Activated CD4-positive, CD25-positive, alpha-beta regulatory T cell (primary cell): ENCODE data around the gene RPL26.
"Not testable (repeated sequence)": the region's sequence is repeated elsewhere in the genome, so short reads cannot be mapped to it uniquely, and the experiment has no call there.

Experiments used
- DNase-seq, 4 experiments: peaks; one replicate each; lab custom pipeline; 2025; lab: John Stamatoyannopoulos, UW

The RPL26 gene

DNA sequence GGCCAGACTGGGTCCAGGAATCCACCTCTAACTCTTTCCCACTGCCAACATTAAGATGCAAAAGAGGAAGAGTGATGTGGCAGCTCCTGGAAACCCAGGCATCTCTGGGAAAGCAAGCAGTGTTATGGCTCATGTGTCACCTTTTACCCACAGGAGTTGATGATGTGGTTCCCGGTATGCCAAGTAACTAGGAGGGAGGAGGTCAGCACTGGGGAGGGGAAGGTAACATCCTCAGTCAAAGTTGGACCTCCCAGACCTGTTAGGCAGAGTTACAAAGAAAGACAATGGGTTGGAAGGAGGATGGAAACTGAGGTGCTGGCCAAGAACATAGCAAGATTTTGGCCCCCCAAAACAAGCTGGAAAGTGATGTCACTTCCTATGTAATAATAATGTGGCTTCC, 17.9 kb downstream of the RPL26 start:
- DNase-seq = no peak

DNA sequence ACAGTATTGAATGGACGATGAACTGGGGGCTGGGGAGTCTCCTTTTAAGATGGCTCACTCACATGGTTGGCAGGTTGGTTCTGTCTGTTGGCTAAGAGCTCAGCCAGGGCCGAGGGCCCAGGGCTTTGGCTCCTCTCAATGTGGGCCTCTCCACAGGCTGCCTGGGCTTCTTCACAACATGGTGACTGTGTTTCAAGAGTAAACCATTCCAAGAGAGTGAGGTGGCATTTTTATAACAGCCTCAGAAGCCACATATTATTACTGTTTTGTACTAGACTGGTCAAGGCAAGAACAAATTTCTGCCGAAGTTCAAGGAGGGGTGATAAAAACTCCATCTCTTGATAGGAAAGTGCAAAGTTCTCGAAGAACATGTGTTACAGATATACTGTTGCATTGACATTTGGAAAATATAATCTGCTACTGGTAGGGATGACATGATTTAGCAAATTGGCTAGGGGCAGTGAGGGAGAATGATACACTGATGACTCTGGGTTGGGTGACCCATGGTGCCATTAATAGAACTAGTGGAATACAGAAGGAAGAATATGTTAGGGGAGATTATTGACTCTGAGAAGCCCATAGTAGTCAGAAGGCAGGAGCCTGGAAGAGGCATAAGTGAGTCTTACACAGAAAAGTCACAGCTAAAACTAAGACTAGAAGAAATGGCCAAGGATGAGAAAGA, 20.2 kb downstream of the RPL26 start:
- no peak for DNase-seq

DNA sequence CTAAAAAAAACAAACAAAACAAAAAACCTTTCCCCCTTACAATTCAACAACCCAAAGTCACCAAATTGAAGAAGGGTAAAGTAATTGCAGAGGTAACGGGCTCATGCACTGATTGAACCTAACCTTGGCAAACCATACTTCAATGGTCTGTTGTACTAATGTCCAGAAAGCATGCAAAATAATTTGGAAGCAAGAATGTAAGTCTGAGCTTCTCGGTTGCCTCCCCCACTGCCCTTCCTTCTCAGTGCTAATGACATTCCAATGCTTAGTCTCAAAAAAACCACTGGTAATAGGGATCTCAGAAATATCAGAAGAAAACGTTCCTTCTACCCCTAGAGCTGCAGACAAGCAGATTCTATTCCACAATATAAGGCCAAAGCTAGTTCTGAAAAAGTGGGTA, 22.2 kb downstream of the RPL26 start:
- no peak for DNase-seq

GRCh38 chr17:8360260-8360659, 22.7 kb downstream of the RPL26 start:
- DNase-seq = no peak

- no peak for DNase-seq
Measured at GRCh38 chr17:8359769-8360168, 23.2 kb downstream of the RPL26 start.

GRCh38 chr17:8357910-8358309, 25.1 kb downstream of the RPL26 start:
- DNase-seq = no peak

GRCh38 chr17:8354236-8354635, 28.8 kb downstream of the RPL26 start:
- DNase-seq = no peak

GRCh38 chr17:8353736-8354135, 29.3 kb downstream of the RPL26 start:
- DNase-seq = no peak

DNA sequence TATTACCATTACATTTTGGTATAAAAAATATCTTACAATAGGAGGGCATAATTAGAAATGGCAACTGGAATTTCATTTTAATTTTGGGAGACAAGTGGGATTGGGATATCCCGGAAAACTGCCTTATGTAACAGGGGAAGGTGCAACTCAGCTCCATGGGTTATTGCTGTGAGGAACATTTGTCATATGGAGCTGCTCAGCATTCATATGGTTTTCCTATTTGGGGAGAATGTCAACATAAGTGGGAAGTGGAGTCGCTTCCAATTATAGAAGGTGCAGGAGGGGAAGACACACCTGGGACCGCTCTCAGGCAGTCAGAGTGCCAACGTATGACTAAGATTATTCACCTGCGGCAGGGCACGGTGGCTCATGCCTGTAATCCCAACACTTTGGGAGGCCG, 32.7 kb downstream of the RPL26 start:
- DNase-seq = no peak

GRCh38 chr17:8347001-8347400, 36.0 kb downstream of the RPL26 start:
- not testable (repeated sequence) for DNase-seq

GRCh38 chr17:8345951-8346665, 36.9 kb downstream of the RPL26 start:
- DNase-seq = no peak

DNA sequence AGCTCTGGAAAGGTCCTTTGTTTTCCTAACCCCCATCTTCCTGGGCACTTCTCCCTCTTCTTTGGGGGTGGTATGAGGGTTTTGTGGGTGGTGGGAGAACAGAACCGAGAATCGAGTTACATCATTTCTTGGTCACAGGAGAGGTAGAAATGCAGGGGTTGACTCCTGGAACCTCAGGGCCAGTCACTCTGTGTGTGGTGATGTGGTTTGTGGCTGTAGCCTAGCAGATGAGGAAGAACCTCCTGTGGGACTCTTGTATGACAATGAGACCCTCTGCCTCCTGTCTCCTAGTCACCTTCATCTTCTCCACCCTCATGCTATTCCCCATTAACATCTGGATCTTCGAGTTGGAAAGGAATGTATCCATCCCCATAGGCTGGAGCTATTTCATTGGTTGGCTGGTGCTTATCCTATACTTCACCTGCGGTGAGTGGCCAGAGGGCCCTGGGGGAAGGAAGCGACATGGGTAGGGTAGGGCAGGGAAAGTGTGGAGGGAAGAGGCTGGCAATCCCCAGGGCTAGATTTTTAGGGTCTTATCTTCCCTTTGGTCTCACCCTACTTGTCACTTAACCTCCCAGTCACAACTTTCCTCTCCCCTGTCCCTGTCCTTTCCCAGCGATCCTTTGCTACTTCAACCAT, 37.8 kb downstream of the RPL26 start:
- no peak for DNase-seq

DNA sequence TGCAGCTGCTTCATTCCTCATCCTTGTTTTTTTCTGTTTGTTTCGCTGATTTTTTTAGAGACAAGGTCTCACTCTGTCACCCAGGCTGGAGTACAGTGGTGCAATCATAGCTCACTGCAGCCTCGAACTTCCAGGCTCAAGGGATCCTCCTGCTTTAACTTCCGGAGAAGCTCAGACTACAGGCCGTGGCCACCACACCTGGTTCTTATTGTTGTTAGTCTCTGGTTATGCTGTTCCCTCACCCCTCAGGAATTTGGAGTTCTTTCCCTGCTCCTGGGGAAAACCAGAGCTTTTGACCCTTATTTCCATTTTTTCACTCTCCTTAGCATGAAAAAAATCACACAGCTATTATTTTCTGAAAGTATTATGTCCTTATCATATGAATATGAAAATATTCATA, 41.5 kb downstream of the RPL26 start:
- DNase-seq = no peak

DNA sequence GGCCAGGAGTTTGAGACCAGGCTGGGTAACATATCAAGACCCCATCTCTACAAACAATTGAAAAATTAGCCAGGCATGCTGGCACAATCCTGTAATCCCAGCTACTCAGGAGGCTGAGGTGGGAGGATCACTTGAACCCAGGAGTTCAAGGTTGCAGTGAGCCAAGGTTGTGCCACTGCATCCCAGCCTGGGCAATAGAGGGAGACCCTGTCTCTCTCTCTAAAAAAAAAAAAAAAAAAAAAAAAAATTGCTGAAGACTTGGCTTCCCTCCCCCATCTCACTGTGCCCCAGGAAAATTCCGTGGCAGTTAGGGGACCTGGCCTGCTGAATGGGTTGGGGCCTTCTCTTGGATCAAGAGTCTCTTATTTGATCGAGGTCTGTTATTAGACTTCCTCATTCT, 43.5 kb downstream of the RPL26 start, which contains the start of gene ODF4:
Gene ODF4, plus strand, starts transcription at position 301 of the 400 bp plus-strand sequence. CDS start 212 bp downstream, outside the sequence.
- no peak for DNase-seq

DNA sequence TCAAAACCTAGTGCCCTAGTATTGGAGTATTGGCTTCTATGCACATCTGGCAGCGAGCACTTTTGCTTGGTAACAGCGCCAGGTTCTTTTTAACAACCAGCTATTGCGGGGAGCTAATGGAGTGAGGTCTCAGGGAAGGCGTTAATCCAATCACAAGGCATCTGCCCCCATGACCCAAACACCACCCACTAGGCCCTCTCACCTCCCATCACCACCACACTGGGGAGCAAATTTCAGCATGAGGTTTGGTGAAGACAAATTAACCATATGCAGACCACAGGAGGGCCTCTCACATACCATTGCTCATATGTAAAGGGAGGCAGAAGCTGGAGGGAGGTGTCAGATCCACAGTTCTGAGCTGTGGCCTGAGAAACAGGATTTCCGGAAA, 44.2 kb downstream of the RPL26 start:
- no peak for DNase-seq

GRCh38 chr17:8337802-8338752, 44.9 kb downstream of the RPL26 start:
- DNase-seq = no peak

GRCh38 chr17:8333281-8333680, 49.7 kb downstream of the RPL26 start:
- no peak for DNase-seq

DNA sequence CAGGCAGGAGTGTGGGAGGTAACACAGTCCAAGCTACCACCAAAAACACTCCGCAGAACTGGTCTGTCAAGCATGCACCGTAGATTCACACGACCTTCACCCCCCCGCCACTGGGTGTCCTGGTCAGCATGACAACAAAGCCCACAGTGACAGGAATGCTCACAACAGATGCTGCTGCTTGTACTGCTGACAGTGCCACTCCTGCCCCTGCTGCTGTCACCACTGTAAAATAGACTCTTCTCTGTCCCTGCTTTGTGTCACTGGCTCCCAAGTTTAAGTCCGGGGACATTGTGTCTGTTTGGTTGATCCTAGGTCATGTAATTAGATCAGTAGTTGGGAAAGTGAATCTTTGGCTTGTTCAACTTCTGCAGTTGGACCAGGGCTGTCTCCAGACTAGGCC, 50.3 kb downstream of the RPL26 start:
- DNase-seq = no peak

GRCh38 chr17:8332128-8332527, 50.9 kb downstream of the RPL26 start:
- DNase-seq = no peak
